HCT116 (cell line): ENCODE measurements around the gene PRKCZ. TPM values are rescaled to one million over a fixed set of nuclear protein-coding genes. Genes with fewer than 3 reads are reported as not detected.

ENCODE experiments used
- ATAC-seq: fragments of 200-7000 bp; cut with Tn5 transposase; 2 replicates; pipeline ENCODE4 v1.9.1; 2020; ENCODE audit warnings: mild to moderate bottlenecking, moderate library complexity
- BruUV-seq: library from RNA; stranded (reverse); fragments of 400-500 nt; replicated peaks from 2 replicates; lab custom pipeline; 2021; lab: Mats Ljungman, UMichigan
- CTCF ChIA-PET: fragments of 300-600 bp; sonication (Branson Sonifier 250); formaldehyde crosslinking; loops from one replicate; lab custom pipeline; 2021; ENCODE audit warnings: antibody characterized with exemption; lab: Charles Lee
- POLR2A ChIA-PET: fragments of 300-600, 350-600 bp; sonication (Branson Sonifier 250); formaldehyde crosslinking; loops from one replicate; lab custom pipeline; 2021; ENCODE audit warnings: antibody characterized with exemption; lab: Charles Lee
- RAD21 ChIA-PET, 2 experiments: fragments of 300-600 bp; sonication (Branson Sonifier 250); formaldehyde crosslinking; loops; one replicate each; lab custom pipeline; 2023; ENCODE audit warnings: low total read pairs in 2 of 2; ENCODE audit not compliant: uncharacterized antibody in 2 of 2, unreplicated experiment in 2 of 2, low non-redundant PET in 1 of 2; lab: Charles Lee
- DNase-seq: peaks from one replicate; pipeline ENCODE4 v3.0.0-alpha.2; 2010; ENCODE audit warnings: low read depth, low spot score
- H2AFZ ChIP-seq: fragments of 200-600 bp; shearing (Covaris generic), sonication (generic); 2 replicates; pipeline ENCODE4 v1.6.1; 2017; ENCODE audit warnings: low read depth, mixed run types, mixed read lengths, antibody characterized with exemption, low read length; ENCODE audit not compliant: poor library complexity, severe bottlenecking
- H3K27ac ChIP-seq: 2 replicates; pipeline ENCODE4 v1.5.1; 2012; ENCODE audit warnings: low read depth, low read length
- H3K27me3 ChIP-seq: fragments of 200-600 bp; sonication (generic); 2 replicates; pipeline ENCODE4 v1.6.1; 2016; ENCODE audit warnings: mixed run types, low read length, mixed read lengths; ENCODE audit not compliant: insufficient read depth
- H3K36me3 ChIP-seq, 2 experiments: fragments of 200-500 bp in 1 of 2; fragments of 200-600 bp in 1 of 2; sonication (Bioruptor generic) in 1 of 2; sonication (generic) in 1 of 2; 2 replicates each; pipeline versions ENCODE4 v1.5.1 to v1.6.1; 2014 to 2016; ENCODE audit warnings: low read length in 2 of 2, inconsistent platforms in 1 of 2, mixed read lengths in 1 of 2, mixed run types in 1 of 2; ENCODE audit not compliant: insufficient read depth in 2 of 2, control insufficient read depth in 1 of 2
- H3K4me1 ChIP-seq, 2 experiments: fragments of 200-600 bp in 1 of 2; sonication (generic) in 1 of 2; 2 replicates each; pipeline versions ENCODE4 v1.5.1 to v1.6.1; 2012 to 2017; ENCODE audit warnings: low read length in 2 of 2, inconsistent platforms in 1 of 2, mild to moderate bottlenecking in 1 of 2, mixed read lengths in 1 of 2, mixed run types in 1 of 2, moderate library complexity in 1 of 2; ENCODE audit not compliant: insufficient read depth in 2 of 2, control insufficient read depth in 1 of 2
- H3K4me2 ChIP-seq: fragments of 200-600 bp; sonication (generic); 2 replicates; pipeline ENCODE4 v1.6.1; 2017; ENCODE audit warnings: mixed run types, low read length, mixed read lengths
- H3K4me3 ChIP-seq, 2 experiments: fragments of 200-600 bp in 1 of 2; sonication (generic) in 1 of 2; replicated peaks in 1 of 2; 2 replicates each; pipeline ENCODE4 v1.5.1; 2011 to 2016; ENCODE audit warnings: low read length in 2 of 2, control low read depth in 1 of 2, low read depth in 1 of 2, mild to moderate bottlenecking in 1 of 2, mixed read lengths in 1 of 2, mixed run types in 1 of 2
- H3K79me2 ChIP-seq: fragments of 200-600 bp; sonication (generic); 2 replicates; pipeline ENCODE4 v1.6.1; 2017; ENCODE audit warnings: mild to moderate bottlenecking, mixed run types, low read length, moderate library complexity, mixed read lengths; ENCODE audit not compliant: insufficient read depth
- H3K9ac ChIP-seq: fragments of 200-600 bp; sonication (generic); 2 replicates; pipeline ENCODE4 v1.6.1; 2016; ENCODE audit warnings: low read length, mixed read lengths
- H3K9me2 ChIP-seq: fragments of 200-600 bp; sonication (generic), shearing (Covaris generic); 2 replicates; pipeline ENCODE4 v1.6.1; 2017; ENCODE audit warnings: mixed run types, mild to moderate bottlenecking, moderate library complexity; ENCODE audit not compliant: insufficient read depth
- H3K9me3 ChIP-seq, 2 experiments: fragments of 200-500 bp in 1 of 2; fragments of 200-600 bp in 1 of 2; sonication (Bioruptor generic) in 1 of 2; sonication (generic) in 1 of 2; 2 replicates each; pipeline ENCODE4 v1.6.1; 2014 to 2017; ENCODE audit warnings: low read length in 2 of 2, mixed read lengths in 2 of 2, inconsistent platforms in 1 of 2, low read depth in 1 of 2, mild to moderate bottlenecking in 1 of 2, mixed run types in 1 of 2, moderate library complexity in 1 of 2; ENCODE audit not compliant: control insufficient read depth in 1 of 2, insufficient read depth in 1 of 2
- H4K20me1 ChIP-seq: fragments of 200-600 bp; sonication (generic), shearing (Covaris generic); 2 replicates; pipeline ENCODE4 v1.6.1; 2017; ENCODE audit warnings: mixed run types, mild to moderate bottlenecking, moderate library complexity; ENCODE audit not compliant: insufficient read depth
- CBX3 ChIP-seq: IDR thresholded peaks from 2 replicates; pipeline ENCODE4 v1.6.1; 2012; ENCODE audit warnings: low read depth
- ELF1 ChIP-seq: IDR thresholded peaks from 2 replicates; pipeline ENCODE4 v1.6.1; 2012; ENCODE audit warnings: low read depth, borderline replicate concordance
- EZH2 ChIP-seq: fragments of 200-600 bp; sonication (generic); IDR thresholded peaks from 2 replicates; pipeline ENCODE4 v1.6.1; 2017; ENCODE audit warnings: antibody characterized with exemption, mixed run types
- EZH2phosphoT487 ChIP-seq: fragments of 200-600 bp; IDR thresholded peaks from 2 replicates; pipeline ENCODE4 v1.6.1; 2018; ENCODE audit warnings: antibody characterized with exemption, borderline replicate concordance
- MAX ChIP-seq: IDR thresholded peaks from 2 replicates; pipeline ENCODE4 v1.6.1; 2012
- POLR2A ChIP-seq: IDR thresholded peaks from 2 replicates; pipeline ENCODE4 v1.7.0; 2011; ENCODE audit warnings: borderline replicate concordance; ENCODE audit not compliant: insufficient read depth, insufficient read length; ENCODE audit errors: extremely low read depth
- POLR2AphosphoS5 ChIP-seq: IDR thresholded peaks from 2 replicates; pipeline ENCODE4 v1.6.1; 2011; ENCODE audit warnings: mild to moderate bottlenecking, low read depth, low read length, moderate library complexity
- RAD21 ChIP-seq: IDR thresholded peaks from 2 replicates; pipeline ENCODE4 v1.6.1; 2012; ENCODE audit warnings: low read depth, mild to moderate bottlenecking
- SP1 ChIP-seq: IDR thresholded peaks from 2 replicates; pipeline ENCODE4 v1.6.1; 2012; ENCODE audit warnings: low read depth
- TCF7L2 ChIP-seq: IDR thresholded peaks from 2 replicates; pipeline ENCODE4 v1.7.0; 2011; ENCODE audit warnings: borderline replicate concordance, inconsistent platforms; ENCODE audit not compliant: insufficient read depth, insufficient read length; ENCODE audit errors: extremely low read depth
- intact Hi-C: fragments of 100-400 bp; cut with micrococcal nuclease; formaldehyde crosslinking; loops from 2 replicates; pipeline ENCODE4 v1.10.0; 2022
- total RNA-seq: library from RNA; stranded (reverse); gene quantifications from one replicate; pipeline ENCODE4 v1.2.1, GENCODE V29; 2021; ENCODE audit not compliant: unreplicated experiment
- TF ChIP-seq, protein P1 (sequence below): IDR thresholded peaks from 2 replicates; pipeline ENCODE4 v1.6.1; 2011; ENCODE audit warnings: mild to moderate bottlenecking, low read length, moderate library complexity; ENCODE audit not compliant: insufficient replicate concordance; ENCODE audit errors: extremely low read depth

The PRKCZ gene
- total RNA-seq, 1 experiment from 2014 or later: 46.8 TPM

GRCh38 chr1:2027961-2028583 is 22.1 kb upstream of the PRKCZ start:
- CTCF ChIA-PET: no interaction called here
- Histone ChIP-seq H3K9me2 (no peaks in the 10 kb centered on the region), H4K20me1 (no peaks in the 10 kb centered on the region), H3K4me1 (no peaks in the 10 kb centered on the region), H3K9me3 (no peaks in the 10 kb centered on the region)
- no peak for DNase-seq
- no TSS peak for BruUV-seq
- intact Hi-C loops: no loop called here
- no peak for TF ChIP-seq ELF1
- TF ChIP-seq RAD21: no peak
- TF ChIP-seq POLR2AphosphoS5: no peak
- TF ChIP-seq, all 23 proteins: peak for 0
- Histone ChIP-seq H3K9ac (no peak overlapping the region), H3K27ac (no peak overlapping the region), H3K27me3 (no peaks in the 10 kb centered on the region), H3K4me3 (no peak overlapping the region), H3K36me3 (no peaks in the 10 kb centered on the region), H2AFZ (no peak overlapping the region), H3K4me2 (no peak overlapping the region), H3K79me2 (no peaks in the 10 kb centered on the region)
- ChIA-PET RAD21 (no interaction called here), POLR2A (no interaction called here)
- no peak for ATAC-seq

- CTCF ChIA-PET: no interaction called here
- Histone ChIP-seq H3K4me2 (no peak overlapping the region), H3K9ac (no peak overlapping the region), H3K4me3 (no peak overlapping the region), H3K36me3 (no peaks in the 10 kb centered on the region), H3K27me3 (no peaks in the 10 kb centered on the region), H3K9me2 (no peaks in the 10 kb centered on the region), H4K20me1 (no peaks in the 10 kb centered on the region), H3K9me3 (no peaks in the 10 kb centered on the region), H3K4me1 (no peaks in the 10 kb centered on the region), H3K79me2 (no peaks in the 10 kb centered on the region), H2AFZ (no peak overlapping the region), H3K27ac (no peak overlapping the region)
- no TSS peak for BruUV-seq
- intact Hi-C loops: no loop called here
- ATAC-seq: no peak
- no peak for DNase-seq
- no peak for TF ChIP-seq EZH2phosphoT487
- no peak for TF ChIP-seq POLR2A
- TF ChIP-seq EZH2: no peak
- TF ChIP-seq, protein P1, sequence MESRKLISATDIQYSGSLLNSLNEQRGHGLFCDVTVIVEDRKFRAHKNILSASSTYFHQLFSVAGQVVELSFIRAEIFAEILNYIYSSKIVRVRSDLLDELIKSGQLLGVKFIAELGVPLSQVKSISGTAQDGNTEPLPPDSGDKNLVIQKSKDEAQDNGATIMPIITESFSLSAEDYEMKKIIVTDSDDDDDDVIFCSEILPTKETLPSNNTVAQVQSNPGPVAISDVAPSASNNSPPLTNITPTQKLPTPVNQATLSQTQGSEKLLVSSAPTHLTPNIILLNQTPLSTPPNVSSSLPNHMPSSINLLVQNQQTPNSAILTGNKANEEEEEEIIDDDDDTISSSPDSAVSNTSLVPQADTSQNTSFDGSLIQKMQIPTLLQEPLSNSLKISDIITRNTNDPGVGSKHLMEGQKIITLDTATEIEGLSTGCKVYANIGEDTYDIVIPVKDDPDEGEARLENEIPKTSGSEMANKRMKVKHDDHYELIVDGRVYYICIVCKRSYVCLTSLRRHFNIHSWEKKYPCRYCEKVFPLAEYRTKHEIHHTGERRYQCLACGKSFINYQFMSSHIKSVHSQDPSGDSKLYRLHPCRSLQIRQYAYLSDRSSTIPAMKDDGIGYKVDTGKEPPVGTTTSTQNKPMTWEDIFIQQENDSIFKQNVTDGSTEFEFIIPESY: no peak
- TF ChIP-seq CBX3: no peak
- TF ChIP-seq MAX: no peak
- TF ChIP-seq SP1: no peak
- no peak for TF ChIP-seq TCF7L2
- POLR2A ChIA-PET: no interaction called here
- RAD21 ChIA-PET: no interaction called here
These were observed 21.2 kb upstream of the PRKCZ start for GRCh38 chr1:2028870-2029560.
